Measurements from ENCODE around the gene PPARD. TPM values are rescaled to one million over a fixed set of nuclear protein-coding genes. Genes with fewer than 3 reads are reported as not detected.

The PPARD gene
- total RNA-seq, 1 experiment from 2014 or later: 22.7 TPM

GRCh38 chr6:35354361-35355135 lies 12.2 kb downstream of the PPARD start:
- DNase-seq (ENCODE audit: low read depth): no peak

GRCh38 chr6:35356391-35356790 lies 14.0 kb downstream of the PPARD start:
- no peak for DNase-seq (ENCODE audit: low read depth)

GRCh38 chr6:35357677-35358076 lies 15.3 kb downstream of the PPARD start:
- no peak for DNase-seq (ENCODE audit: low read depth)

- no peak for DNase-seq (ENCODE audit: low read depth)
Measured at GRCh38 chr6:35358086-35358485, 15.7 kb downstream of the PPARD start.

- no peak for DNase-seq (ENCODE audit: low read depth)
Measured at GRCh38 chr6:35359346-35359743, 17.0 kb downstream of the PPARD start.

- DNase-seq (ENCODE audit: low read depth): peak; percentile 99
Measured at GRCh38 chr6:35359744-35360348, 17.5 kb downstream of the PPARD start.

- DNase-seq (ENCODE audit: low read depth): peak; percentile 56
Measured at GRCh38 chr6:35360349-35361138, 18.2 kb downstream of the PPARD start.

GRCh38 chr6:35362200-35362599 lies 19.8 kb downstream of the PPARD start:
- no peak for DNase-seq (ENCODE audit: low read depth)

GRCh38 chr6:35363293-35363750 lies 21.0 kb downstream of the PPARD start:
- no peak for DNase-seq (ENCODE audit: low read depth)

- peak; percentile 63 for DNase-seq (ENCODE audit: low read depth)
Measured at GRCh38 chr6:35365594-35366203, 23.3 kb downstream of the PPARD start.

GRCh38 chr6:35366204-35366596 lies 23.8 kb downstream of the PPARD start:
- no peak for DNase-seq (ENCODE audit: low read depth)

GRCh38 chr6:35367646-35368037 lies 25.3 kb downstream of the PPARD start:
- no peak for DNase-seq (ENCODE audit: low read depth)

- DNase-seq (ENCODE audit: low read depth): peak; percentile 89
Measured at GRCh38 chr6:35368038-35368887, 25.9 kb downstream of the PPARD start.

GRCh38 chr6:35370124-35370741 lies 27.9 kb downstream of the PPARD start:
- peak; percentile 100 for DNase-seq (ENCODE audit: low read depth)

GRCh38 chr6:35370785-35371493 lies 28.6 kb downstream of the PPARD start:
- DNase-seq (ENCODE audit: low read depth): no peak

GRCh38 chr6:35371494-35372262 lies 29.3 kb downstream of the PPARD start:
- DNase-seq (ENCODE audit: low read depth): no peak

- DNase-seq (ENCODE audit: low read depth): no peak
Measured at GRCh38 chr6:35372633-35373032, 30.3 kb downstream of the PPARD start.

- no peak for DNase-seq (ENCODE audit: low read depth)
Measured at GRCh38 chr6:35376281-35376680, 33.9 kb downstream of the PPARD start.

- no peak for DNase-seq (ENCODE audit: low read depth)
Measured at GRCh38 chr6:35377002-35377401, 34.6 kb downstream of the PPARD start.

Measured in M059J (cell line).